ENCODE measurements around the gene DRG1. TPM values are rescaled to one million over a fixed set of nuclear protein-coding genes. Genes with fewer than 3 reads are reported as not detected.
"Not testable (repeated sequence)": the region's sequence is repeated elsewhere in the genome, so short reads cannot be mapped to it uniquely, and the experiment has no call there.

Gene DRG1
- total and polyA plus RNA-seq, 9 donors: 46.8 to 87.1 (median 54.4) TPM

- no peak overlapping the region for H3K4me3 ChIP-seq
- 14 to 51% (median 32%) methylated on average over 3 of the region's 3 CpGs for WGBS, 3 donors
- H3K9me3 ChIP-seq: no peaks in the 10 kb centered on the region
- H3K27me3 ChIP-seq: no peaks in the 10 kb centered on the region
- TF ChIP-seq EP300 (IDR thresholded peaks at IDR 0.05) (no peak), CTCF (IDR thresholded peaks at IDR 0.05) (no peak), POLR2A (IDR thresholded peaks at IDR 0.05) (no peak)
- H3K4me1 ChIP-seq (ENCODE audit: insufficient read depth): no peaks in the 10 kb centered on the region
- H3K36me3 ChIP-seq: no peaks in the 10 kb centered on the region
- DNase-seq: no peak
- H3K27ac ChIP-seq: no peak overlapping the region
- intact Hi-C loops (cut with DNase I): loop anchor here in 1 of 4 donors (10.0 kb wide), 1 partner anchor 51 kb away; no protein-coding TSS in a partner anchor
Measured at GRCh38 chr22:31475800-31476199, 76.4 kb downstream of the DRG1 start.

GRCh38 chr22:31477329-31477728 lies 77.9 kb downstream of the DRG1 start:
- Histone ChIP-seq H3K9me3 (no peaks in the 10 kb centered on the region), H3K27ac (no peak overlapping the region), H3K36me3 (no peaks in the 10 kb centered on the region), H3K4me3 (no peak overlapping the region), H3K27me3 (no peaks in the 10 kb centered on the region), H3K4me1 (ENCODE audit: insufficient read depth) (no peaks in the 10 kb centered on the region)
- intact Hi-C loops (cut with DNase I): loop anchor here in 1 of 4 donors (10.0 kb wide), 1 partner anchor 53 kb away; no protein-coding TSS in a partner anchor
- WGBS, 3 donors: 90 to 95% (median 92%) methylated on average over 4 of the region's 4 CpGs
- DNase-seq: no peak
- TF ChIP-seq POLR2A (IDR thresholded peaks at IDR 0.05) (no peak), EP300 (IDR thresholded peaks at IDR 0.05) (no peak), CTCF (IDR thresholded peaks at IDR 0.05) (no peak)

GRCh38 chr22:31481129-31481528 lies 81.7 kb downstream of the DRG1 start:
- TF ChIP-seq CTCF (IDR thresholded peaks at IDR 0.05) (no peak), EP300 (IDR thresholded peaks at IDR 0.05) (no peak), POLR2A (IDR thresholded peaks at IDR 0.05) (no peak)
- Histone ChIP-seq H3K9me3 (no peaks in the 10 kb centered on the region), H3K27ac (no peak overlapping the region), H3K4me3 (no peak overlapping the region), H3K4me1 (ENCODE audit: insufficient read depth) (no peaks in the 10 kb centered on the region), H3K36me3 (no peaks in the 10 kb centered on the region), H3K27me3 (no peaks in the 10 kb centered on the region)
- intact Hi-C loops (cut with DNase I): no loop called here
- DNase-seq: no peak
- WGBS, 3 donors: 84 to 92% (median 86%) methylated on average over 3 of the region's 3 CpGs

- WGBS, 3 donors: 90 to 93% (median 92%) methylated on average over 8 of the region's 8 CpGs
- H3K9me3 ChIP-seq; H3K27ac ChIP-seq; H3K4me3 ChIP-seq; H3K36me3 ChIP-seq; intact Hi-C loops (cut with DNase I); H3K4me1 ChIP-seq (ENCODE audit: insufficient read depth); DNase-seq; H3K27me3 ChIP-seq: not testable (repeated sequence)
Measured at GRCh38 chr22:31482470-31482869, 83.1 kb downstream of the DRG1 start.

Small RNA genes lying within 50 kb of the gene (small RNA-seq; reads per million reads assigned to genes)
- gene RNU6-28P (not detected), gene RNU6-338P (not detected)

Other genes with a start within 250 kb of the DRG1 start
- gene RNF185, start 239.4 kb upstream of the DRG1 start, total RNA-seq: 10 to 100 TPM; 17.0 to 39.5 (median 33.2) TPM
- gene RNF185, start 239.4 kb upstream of the DRG1 start, polyA plus RNA-seq: 10 to 100 TPM; 23.3 to 52.5 TPM
- gene LIMK2, start 187.3 kb upstream of the DRG1 start, total RNA-seq: 10 to 100 TPM; 21.2 to 63.7 (median 36.4) TPM
- 10 to 100 TPM; 19.0 to 23.7 TPM for gene LIMK2, start 187.3 kb upstream of the DRG1 start, polyA plus RNA-seq
- 10 to 100 TPM; 10.8 to 34.2 (median 18.7) TPM for gene PIK3IP1, start 107.1 kb upstream of the DRG1 start, total RNA-seq
- 10 to 100 TPM; 26.5 to 48.9 TPM for gene PIK3IP1, start 107.1 kb upstream of the DRG1 start, polyA plus RNA-seq
- gene PATZ1, start 53.3 kb upstream of the DRG1 start, total RNA-seq: 10 to 100 TPM; 26.3 to 44.5 (median 39.3) TPM
- 10 to 100 TPM; 26.8 to 29.7 TPM for gene PATZ1, start 53.3 kb upstream of the DRG1 start, polyA plus RNA-seq
- 10 to 100 TPM in 6 of 7 donors, 1 to 10 TPM in 1; 8.4 to 43.6 (median 37.5) TPM for gene EIF4ENIF1, start 90.2 kb downstream of the DRG1 start, total RNA-seq
- gene EIF4ENIF1, start 90.2 kb downstream of the DRG1 start, polyA plus RNA-seq: 10 to 100 TPM; 22.3 to 50.2 TPM
- gene SFI1, start 96.9 kb downstream of the DRG1 start, total RNA-seq: 10 to 100 TPM; 24.1 to 33.9 (median 26.1) TPM
- 10 to 100 TPM; 10.8 to 15.7 TPM for gene SFI1, start 96.9 kb downstream of the DRG1 start, polyA plus RNA-seq